ENCODE data around the gene COL18A1. TPM values are rescaled to one million over a fixed set of nuclear protein-coding genes. Genes with fewer than 3 reads are reported as not detected.
"Not testable (repeated sequence)": the region's sequence is repeated elsewhere in the genome, so short reads cannot be mapped to it uniquely, and the experiment has no call there.

COL18A1 gene
- polyA plus RNA-seq, 2 of the 4 experiments (the other 2 are of a cell fraction), result 17.3 to 88.4 TPM

DNA sequence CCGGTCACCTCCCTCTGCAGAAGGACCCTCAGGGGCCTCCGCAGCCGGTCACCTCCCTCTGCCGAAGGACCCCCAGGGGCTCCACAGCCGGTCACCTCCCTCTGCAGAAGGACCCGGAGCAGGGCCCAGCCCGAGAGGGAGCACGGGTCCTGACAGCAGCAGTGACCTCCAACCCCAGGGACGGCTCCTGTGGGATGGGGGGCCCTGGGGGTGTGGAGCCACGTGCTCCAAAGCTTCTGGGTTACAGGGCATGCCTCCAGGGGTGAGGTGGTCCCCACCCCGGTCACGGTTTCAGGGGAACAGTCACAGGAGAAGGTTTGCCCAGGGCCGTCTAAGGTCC is 97.0 kb downstream of the COL18A1 start:
- no peak overlapping the region for H3K4me2 ChIP-seq
- TF ChIP-seq ZNF302 (CRISPR knock-in tag; IDR thresholded peaks at IDR 0.05) (no peak), SREBF2 (IDR thresholded peaks at IDR 0.05) (no peak), NPAS2 (CRISPR knock-in tag; IDR thresholded peaks at IDR 0.05; ENCODE audit: borderline replicate concordance) (no peak), EP300 (IDR thresholded peaks at IDR 0.05) (no peak), CBX8 (IDR thresholded peaks at IDR 0.05) (no peak), NR3C1 (IDR thresholded peaks at IDR 0.05) (no peak), KDM5A (IDR thresholded peaks at IDR 0.05) (no peak), CBX2 (IDR thresholded peaks at IDR 0.05; ENCODE audit: borderline replicate concordance, low read depth) (no peak), MAFK (IDR thresholded peaks at IDR 0.05; ENCODE audit: partially characterized antibody) (no peak), RCOR1 (IDR thresholded peaks at IDR 0.05; ENCODE audit: low read depth, low read length) (no peak), GATA3 (IDR thresholded peaks at IDR 0.05; ENCODE audit: borderline replicate concordance) (no peak), EHMT2 (IDR thresholded peaks at IDR 0.05; ENCODE audit: low read depth) (no peak), MYC (IDR thresholded peaks at IDR 0.05; ENCODE audit: borderline replicate concordance, low read length) (no peak)
- TF ChIP-seq, protein P1, sequence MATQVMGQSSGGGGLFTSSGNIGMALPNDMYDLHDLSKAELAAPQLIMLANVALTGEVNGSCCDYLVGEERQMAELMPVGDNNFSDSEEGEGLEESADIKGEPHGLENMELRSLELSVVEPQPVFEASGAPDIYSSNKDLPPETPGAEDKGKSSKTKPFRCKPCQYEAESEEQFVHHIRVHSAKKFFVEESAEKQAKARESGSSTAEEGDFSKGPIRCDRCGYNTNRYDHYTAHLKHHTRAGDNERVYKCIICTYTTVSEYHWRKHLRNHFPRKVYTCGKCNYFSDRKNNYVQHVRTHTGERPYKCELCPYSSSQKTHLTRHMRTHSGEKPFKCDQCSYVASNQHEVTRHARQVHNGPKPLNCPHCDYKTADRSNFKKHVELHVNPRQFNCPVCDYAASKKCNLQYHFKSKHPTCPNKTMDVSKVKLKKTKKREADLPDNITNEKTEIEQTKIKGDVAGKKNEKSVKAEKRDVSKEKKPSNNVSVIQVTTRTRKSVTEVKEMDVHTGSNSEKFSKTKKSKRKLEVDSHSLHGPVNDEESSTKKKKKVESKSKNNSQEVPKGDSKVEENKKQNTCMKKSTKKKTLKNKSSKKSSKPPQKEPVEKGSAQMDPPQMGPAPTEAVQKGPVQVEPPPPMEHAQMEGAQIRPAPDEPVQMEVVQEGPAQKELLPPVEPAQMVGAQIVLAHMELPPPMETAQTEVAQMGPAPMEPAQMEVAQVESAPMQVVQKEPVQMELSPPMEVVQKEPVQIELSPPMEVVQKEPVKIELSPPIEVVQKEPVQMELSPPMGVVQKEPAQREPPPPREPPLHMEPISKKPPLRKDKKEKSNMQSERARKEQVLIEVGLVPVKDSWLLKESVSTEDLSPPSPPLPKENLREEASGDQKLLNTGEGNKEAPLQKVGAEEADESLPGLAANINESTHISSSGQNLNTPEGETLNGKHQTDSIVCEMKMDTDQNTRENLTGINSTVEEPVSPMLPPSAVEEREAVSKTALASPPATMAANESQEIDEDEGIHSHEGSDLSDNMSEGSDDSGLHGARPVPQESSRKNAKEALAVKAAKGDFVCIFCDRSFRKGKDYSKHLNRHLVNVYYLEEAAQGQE (IDR thresholded peaks at IDR 0.05), result no peak
- TF ChIP-seq, protein P2, sequence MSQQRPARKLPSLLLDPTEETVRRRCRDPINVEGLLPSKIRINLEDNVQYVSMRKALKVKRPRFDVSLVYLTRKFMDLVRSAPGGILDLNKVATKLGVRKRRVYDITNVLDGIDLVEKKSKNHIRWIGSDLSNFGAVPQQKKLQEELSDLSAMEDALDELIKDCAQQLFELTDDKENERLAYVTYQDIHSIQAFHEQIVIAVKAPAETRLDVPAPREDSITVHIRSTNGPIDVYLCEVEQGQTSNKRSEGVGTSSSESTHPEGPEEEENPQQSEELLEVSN (IDR thresholded peaks at IDR 0.05; ENCODE audit: borderline replicate concordance, low read depth), result no peak
- TF ChIP-seq, protein P3, sequence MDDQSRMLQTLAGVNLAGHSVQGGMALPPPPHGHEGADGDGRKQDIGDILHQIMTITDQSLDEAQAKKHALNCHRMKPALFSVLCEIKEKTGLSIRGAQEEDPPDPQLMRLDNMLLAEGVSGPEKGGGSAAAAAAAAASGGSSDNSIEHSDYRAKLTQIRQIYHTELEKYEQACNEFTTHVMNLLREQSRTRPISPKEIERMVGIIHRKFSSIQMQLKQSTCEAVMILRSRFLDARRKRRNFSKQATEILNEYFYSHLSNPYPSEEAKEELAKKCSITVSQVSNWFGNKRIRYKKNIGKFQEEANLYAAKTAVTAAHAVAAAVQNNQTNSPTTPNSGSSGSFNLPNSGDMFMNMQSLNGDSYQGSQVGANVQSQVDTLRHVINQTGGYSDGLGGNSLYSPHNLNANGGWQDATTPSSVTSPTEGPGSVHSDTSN (IDR thresholded peaks at IDR 0.05), result no peak
- H3K4me1 ChIP-seq, result no peaks in the 10 kb centered on the region
- H3K27ac ChIP-seq, result no peak overlapping the region
- H3K9me3 ChIP-seq, result no peaks in the 10 kb centered on the region
- POLR2A ChIA-PET, result no interaction called here
- CTCF ChIA-PET, result no interaction called here
- ATAC-seq (no peak), FAIRE-seq (no peak), DNase-seq (ENCODE audit: low read depth in 1 of 2, low spot score in 1 of 2) (no peak)
- 83% methylated on average over 1 of the region's 13 CpGs for WGBS (ENCODE audit: missing lambda C conversion rate)
- H3K4me3 ChIP-seq, result no peak overlapping the region

DNA sequence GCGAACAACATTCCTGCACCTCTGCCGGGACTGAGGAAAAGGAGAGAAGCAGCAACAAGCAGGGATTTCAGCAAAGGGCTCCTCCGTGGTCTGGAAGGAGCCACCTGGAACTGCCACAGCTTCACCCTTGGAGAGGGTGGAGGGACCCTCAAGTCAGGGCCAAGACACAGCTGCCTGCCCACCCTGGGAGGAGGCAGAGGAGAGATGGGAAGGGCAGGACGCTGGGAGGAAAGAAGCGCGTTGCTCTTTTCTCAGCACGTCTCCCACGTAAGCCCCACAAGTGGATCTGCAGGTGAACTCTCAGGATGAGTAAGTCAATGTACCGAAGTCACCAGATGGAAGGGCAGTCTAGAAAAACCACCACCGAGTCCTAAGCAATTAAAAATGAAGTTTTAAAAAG is 97.6 kb downstream of the COL18A1 start:
- TF ChIP-seq, protein P4, sequence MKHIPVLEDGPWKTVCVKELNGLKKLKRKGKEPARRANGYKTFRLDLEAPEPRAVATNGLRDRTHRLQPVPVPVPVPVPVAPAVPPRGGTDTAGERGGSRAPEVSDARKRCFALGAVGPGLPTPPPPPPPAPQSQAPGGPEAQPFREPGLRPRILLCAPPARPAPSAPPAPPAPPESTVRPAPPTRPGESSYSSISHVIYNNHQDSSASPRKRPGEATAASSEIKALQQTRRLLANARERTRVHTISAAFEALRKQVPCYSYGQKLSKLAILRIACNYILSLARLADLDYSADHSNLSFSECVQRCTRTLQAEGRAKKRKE (CRISPR knock-in tag; IDR thresholded peaks at IDR 0.05; ENCODE audit: low read depth), result no peak
- no peak for TF ChIP-seq FOSB (CRISPR knock-in tag; IDR thresholded peaks at IDR 0.05)
- no peak for TF ChIP-seq JUNB (IDR thresholded peaks at IDR 0.05)
- no peak for TF ChIP-seq BHLHE40 (IDR thresholded peaks at IDR 0.05; ENCODE audit: low read depth, low read length)
- DNase-seq (ENCODE audit: low read depth in 1 of 2, low spot score in 1 of 2) (no peak), FAIRE-seq (no peak), ATAC-seq (no peak)
- Histone ChIP-seq H3K4me2 (no peak overlapping the region), H3K4me1 (no peaks in the 10 kb centered on the region), H3K27ac (no peak overlapping the region), H3K9me3 (no peaks in the 10 kb centered on the region), H3K4me3 (no peak overlapping the region)
- ChIA-PET POLR2A (no interaction called here), CTCF (no interaction called here)
- 91% methylated on average over 10 of the region's 10 CpGs for WGBS (ENCODE audit: missing lambda C conversion rate)

DNA sequence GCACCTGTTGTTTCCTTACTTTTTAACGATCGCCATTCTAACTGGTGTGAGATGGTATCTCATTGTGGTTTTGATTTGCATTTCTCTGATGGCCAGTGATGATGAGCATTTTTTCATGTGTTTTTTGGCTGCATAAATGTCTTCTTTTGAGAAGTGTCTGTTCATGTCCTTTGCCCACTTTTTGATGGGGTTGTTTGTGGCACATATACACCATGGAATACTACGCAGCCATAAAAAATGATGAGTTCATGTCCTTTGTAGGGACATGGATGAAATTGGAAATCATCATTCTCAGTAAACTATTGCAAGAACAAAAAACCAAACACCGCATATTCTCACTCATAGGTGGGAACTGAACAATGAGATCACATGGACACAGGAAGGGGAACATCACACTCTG is 98.3 kb downstream of the COL18A1 start:
- H3K4me3 ChIP-seq; H3K9me3 ChIP-seq; H3K4me1 ChIP-seq; H3K27ac ChIP-seq; DNase-seq (ENCODE audit: low read depth in 1 of 2, low spot score in 1 of 2); CTCF ChIA-PET; FAIRE-seq; H3K4me2 ChIP-seq; ATAC-seq; POLR2A ChIA-PET: not testable (repeated sequence)
- WGBS (ENCODE audit: missing lambda C conversion rate), result 91% methylated on average over 3 of the region's 4 CpGs

Data from A549 (cell line).